Measurements from ENCODE around the gene SERPING1. TPM values are rescaled to one million over a fixed set of nuclear protein-coding genes. Genes with fewer than 3 reads are reported as not detected.

Gene SERPING1
- total and polyA plus RNA-seq, 2 of the 13 experiments (the other 11 are each of a cell fraction or from before 2014, with no cell fraction given): 2.0 to 10.4 TPM

DNA sequence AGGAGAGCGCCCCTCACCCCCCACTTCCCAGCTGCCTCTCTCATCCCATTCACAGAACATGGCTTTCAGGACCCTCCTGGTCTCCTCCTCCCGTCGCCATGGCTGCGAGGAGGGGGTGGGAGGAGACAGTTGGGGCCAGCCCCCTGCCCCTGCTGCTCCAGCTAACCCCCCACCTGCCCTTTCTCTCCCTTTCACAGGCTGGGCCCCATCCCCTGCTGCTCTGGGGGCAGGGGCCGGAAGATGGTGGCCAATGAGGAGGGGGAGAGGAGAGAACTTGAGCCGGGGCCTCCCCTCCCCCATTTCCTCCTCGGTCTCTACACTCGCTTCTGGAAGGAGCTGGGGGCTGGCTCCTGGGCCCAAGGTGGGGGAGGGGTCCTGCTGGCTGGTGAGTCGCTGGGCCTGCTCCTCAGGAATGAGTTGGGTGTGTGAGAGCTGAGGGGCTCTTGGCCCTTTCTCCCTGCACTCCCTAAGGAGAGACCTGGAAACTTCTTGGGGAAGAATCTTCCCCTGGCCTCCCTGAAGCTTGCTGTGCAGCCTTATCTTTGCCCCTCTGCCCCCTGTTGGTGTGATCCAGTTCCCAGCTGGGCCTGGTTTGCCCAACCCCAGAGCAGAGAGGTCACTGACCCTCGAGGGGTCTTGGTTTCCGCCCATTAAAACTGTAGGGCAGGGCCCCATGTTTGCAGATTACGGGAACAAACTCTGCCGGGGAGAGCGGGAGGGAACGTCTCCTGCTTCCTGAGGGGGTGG is 42.0 kb downstream of the SERPING1 start (continued):
- TF ChIP-seq, protein P1, sequence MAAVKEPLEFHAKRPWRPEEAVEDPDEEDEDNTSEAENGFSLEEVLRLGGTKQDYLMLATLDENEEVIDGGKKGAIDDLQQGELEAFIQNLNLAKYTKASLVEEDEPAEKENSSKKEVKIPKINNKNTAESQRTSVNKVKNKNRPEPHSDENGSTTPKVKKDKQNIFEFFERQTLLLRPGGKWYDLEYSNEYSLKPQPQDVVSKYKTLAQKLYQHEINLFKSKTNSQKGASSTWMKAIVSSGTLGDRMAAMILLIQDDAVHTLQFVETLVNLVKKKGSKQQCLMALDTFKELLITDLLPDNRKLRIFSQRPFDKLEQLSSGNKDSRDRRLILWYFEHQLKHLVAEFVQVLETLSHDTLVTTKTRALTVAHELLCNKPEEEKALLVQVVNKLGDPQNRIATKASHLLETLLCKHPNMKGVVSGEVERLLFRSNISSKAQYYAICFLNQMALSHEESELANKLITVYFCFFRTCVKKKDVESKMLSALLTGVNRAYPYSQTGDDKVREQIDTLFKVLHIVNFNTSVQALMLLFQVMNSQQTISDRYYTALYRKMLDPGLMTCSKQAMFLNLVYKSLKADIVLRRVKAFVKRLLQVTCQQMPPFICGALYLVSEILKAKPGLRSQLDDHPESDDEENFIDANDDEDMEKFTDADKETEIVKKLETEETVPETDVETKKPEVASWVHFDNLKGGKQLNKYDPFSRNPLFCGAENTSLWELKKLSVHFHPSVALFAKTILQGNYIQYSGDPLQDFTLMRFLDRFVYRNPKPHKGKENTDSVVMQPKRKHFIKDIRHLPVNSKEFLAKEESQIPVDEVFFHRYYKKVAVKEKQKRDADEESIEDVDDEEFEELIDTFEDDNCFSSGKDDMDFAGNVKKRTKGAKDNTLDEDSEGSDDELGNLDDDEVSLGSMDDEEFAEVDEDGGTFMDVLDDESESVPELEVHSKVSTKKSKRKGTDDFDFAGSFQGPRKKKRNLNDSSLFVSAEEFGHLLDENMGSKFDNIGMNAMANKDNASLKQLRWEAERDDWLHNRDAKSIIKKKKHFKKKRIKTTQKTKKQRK (IDR thresholded peaks at IDR 0.05; ENCODE audit: low read length): no peak
- TF ChIP-seq SP4 (CRISPR knock-in tag; IDR thresholded peaks at IDR 0.05) (no peak), ZNF674 (CRISPR knock-in tag; IDR thresholded peaks at IDR 0.05; ENCODE audit: low read depth) (no peak), ARHGAP35 (CRISPR knock-in tag; IDR thresholded peaks at IDR 0.05; ENCODE audit: borderline replicate concordance) (no peak), SIX4 (CRISPR knock-in tag; IDR thresholded peaks at IDR 0.05) (no peak), TOPORS (CRISPR knock-in tag; IDR thresholded peaks at IDR 0.05) (no peak), RARA (CRISPR knock-in tag; IDR thresholded peaks at IDR 0.05) (no peak), RNF2 (conservative IDR thresholded peaks at IDR 0.05; ENCODE audit: low read depth) (no peak), TBX2 (CRISPR knock-in tag; IDR thresholded peaks at IDR 0.05; ENCODE audit: borderline replicate concordance) (peak; percentile 68), CREM (IDR thresholded peaks at IDR 0.05) (peak; percentile 33; the same call in 1 of the 2 replicates), CREM (CRISPR knock-in tag; IDR thresholded peaks at IDR 0.05) (no peak), ZNF124 (CRISPR knock-in tag; IDR thresholded peaks at IDR 0.05) (no peak), ELF3 (CRISPR knock-in tag; IDR thresholded peaks at IDR 0.05) (no peak), ZFYVE20 (CRISPR knock-in tag; IDR thresholded peaks at IDR 0.05; ENCODE audit: borderline replicate concordance, low read depth) (no peak), ARNT (IDR thresholded peaks at IDR 0.05) (no peak), RORA (CRISPR knock-in tag; IDR thresholded peaks at IDR 0.05) (no peak)
- TF ChIP-seq, protein P2, sequence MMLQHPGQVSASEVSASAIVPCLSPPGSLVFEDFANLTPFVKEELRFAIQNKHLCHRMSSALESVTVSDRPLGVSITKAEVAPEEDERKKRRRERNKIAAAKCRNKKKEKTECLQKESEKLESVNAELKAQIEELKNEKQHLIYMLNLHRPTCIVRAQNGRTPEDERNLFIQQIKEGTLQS (CRISPR knock-in tag; IDR thresholded peaks at IDR 0.05): no peak
- TF ChIP-seq, protein P3, sequence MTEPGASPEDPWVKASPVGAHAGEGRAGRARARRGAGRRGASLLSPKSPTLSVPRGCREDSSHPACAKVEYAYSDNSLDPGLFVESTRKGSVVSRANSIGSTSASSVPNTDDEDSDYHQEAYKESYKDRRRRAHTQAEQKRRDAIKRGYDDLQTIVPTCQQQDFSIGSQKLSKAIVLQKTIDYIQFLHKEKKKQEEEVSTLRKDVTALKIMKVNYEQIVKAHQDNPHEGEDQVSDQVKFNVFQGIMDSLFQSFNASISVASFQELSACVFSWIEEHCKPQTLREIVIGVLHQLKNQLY (CRISPR knock-in tag; IDR thresholded peaks at IDR 0.05): 0 out of 2 replicates have a peak, but pooled peaks have one; percentile 19
- TF ChIP-seq, protein P4, sequence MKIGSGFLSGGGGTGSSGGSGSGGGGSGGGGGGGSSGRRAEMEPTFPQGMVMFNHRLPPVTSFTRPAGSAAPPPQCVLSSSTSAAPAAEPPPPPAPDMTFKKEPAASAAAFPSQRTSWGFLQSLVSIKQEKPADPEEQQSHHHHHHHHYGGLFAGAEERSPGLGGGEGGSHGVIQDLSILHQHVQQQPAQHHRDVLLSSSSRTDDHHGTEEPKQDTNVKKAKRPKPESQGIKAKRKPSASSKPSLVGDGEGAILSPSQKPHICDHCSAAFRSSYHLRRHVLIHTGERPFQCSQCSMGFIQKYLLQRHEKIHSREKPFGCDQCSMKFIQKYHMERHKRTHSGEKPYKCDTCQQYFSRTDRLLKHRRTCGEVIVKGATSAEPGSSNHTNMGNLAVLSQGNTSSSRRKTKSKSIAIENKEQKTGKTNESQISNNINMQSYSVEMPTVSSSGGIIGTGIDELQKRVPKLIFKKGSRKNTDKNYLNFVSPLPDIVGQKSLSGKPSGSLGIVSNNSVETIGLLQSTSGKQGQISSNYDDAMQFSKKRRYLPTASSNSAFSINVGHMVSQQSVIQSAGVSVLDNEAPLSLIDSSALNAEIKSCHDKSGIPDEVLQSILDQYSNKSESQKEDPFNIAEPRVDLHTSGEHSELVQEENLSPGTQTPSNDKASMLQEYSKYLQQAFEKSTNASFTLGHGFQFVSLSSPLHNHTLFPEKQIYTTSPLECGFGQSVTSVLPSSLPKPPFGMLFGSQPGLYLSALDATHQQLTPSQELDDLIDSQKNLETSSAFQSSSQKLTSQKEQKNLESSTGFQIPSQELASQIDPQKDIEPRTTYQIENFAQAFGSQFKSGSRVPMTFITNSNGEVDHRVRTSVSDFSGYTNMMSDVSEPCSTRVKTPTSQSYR (CRISPR knock-in tag; IDR thresholded peaks at IDR 0.05; ENCODE audit: borderline replicate concordance): peak; percentile 75
- TF ChIP-seq, protein P5, sequence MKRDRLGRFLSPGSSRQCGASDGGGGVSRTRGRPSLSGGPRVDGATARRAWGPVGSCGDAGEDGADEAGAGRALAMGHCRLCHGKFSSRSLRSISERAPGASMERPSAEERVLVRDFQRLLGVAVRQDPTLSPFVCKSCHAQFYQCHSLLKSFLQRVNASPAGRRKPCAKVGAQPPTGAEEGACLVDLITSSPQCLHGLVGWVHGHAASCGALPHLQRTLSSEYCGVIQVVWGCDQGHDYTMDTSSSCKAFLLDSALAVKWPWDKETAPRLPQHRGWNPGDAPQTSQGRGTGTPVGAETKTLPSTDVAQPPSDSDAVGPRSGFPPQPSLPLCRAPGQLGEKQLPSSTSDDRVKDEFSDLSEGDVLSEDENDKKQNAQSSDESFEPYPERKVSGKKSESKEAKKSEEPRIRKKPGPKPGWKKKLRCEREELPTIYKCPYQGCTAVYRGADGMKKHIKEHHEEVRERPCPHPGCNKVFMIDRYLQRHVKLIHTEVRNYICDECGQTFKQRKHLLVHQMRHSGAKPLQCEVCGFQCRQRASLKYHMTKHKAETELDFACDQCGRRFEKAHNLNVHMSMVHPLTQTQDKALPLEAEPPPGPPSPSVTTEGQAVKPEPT (CRISPR knock-in tag; IDR thresholded peaks at IDR 0.05; ENCODE audit: low read depth): no peak
